ENCODE data around the gene FPR3.

Gene FPR3

DNA sequence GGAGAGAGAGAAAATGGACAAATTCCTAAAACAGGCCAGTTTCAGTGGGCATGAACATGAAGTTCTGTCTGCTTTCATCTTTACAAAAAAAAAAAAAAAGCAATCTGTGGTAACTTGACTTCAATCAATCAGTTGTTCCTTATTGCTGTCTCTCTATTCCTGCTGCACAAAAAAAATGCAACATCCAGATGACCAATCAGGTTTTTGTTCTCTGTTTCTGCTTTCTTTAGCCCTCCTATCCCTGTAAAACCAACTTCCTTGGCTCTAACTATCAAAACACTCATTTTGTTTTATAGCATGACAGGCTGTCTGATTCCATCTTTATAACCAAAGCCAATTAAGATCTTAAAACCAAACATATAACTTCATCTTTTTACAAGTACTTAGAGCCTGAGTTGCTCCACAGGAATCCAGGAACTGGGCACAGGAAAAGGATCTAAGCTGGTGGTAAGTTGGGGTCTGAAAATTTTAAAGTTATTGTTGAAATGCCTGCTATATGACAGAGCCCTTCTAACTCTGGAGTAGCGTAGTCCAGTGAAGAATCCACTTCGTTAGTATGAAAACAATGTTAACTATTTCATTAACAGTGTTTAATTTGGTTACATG lies at the start of gene FPR3:
TSS of gene FPR3 (plus strand) at position 273 of the 606 bp plus-strand sequence. CDS start 28,592 bp downstream, outside the sequence.
- TF ChIP-seq CTCF (IDR thresholded peaks at IDR 0.05; ENCODE audit: insufficient read depth, missing control alignments), result no peak
- FAIRE-seq (no peak), DNase-seq (ENCODE audit: insufficient read length, low spot score) (no peak)

GRCh38 chr19:51746731-51747130 lies 48.2 kb upstream of the FPR3 start:
- TF ChIP-seq CTCF (IDR thresholded peaks at IDR 0.05; ENCODE audit: insufficient read depth, missing control alignments), result no peak
- no peak for DNase-seq (ENCODE audit: insufficient read length, low spot score)
- FAIRE-seq, result no peak

GRCh38 chr19:51749979-51750378 lies 45.0 kb upstream of the FPR3 start:
- TF ChIP-seq CTCF (IDR thresholded peaks at IDR 0.05; ENCODE audit: insufficient read depth, missing control alignments), result no peak

GRCh38 chr19:51750400-51751094 lies 44.4 kb upstream of the FPR3 start:
- no peak for DNase-seq (ENCODE audit: insufficient read length, low spot score)
- FAIRE-seq, result no peak
- no peak for TF ChIP-seq CTCF (IDR thresholded peaks at IDR 0.05; ENCODE audit: insufficient read depth, missing control alignments)

More at GRCh38 chr19:51749979-51750378, 45.0 kb upstream of the FPR3 start:
- DNase-seq (ENCODE audit: insufficient read length, low spot score), result no peak
- no peak for FAIRE-seq

- DNase-seq (ENCODE audit: insufficient read length, low spot score) (no peak), FAIRE-seq (no peak)
- no peak for TF ChIP-seq CTCF (IDR thresholded peaks at IDR 0.05; ENCODE audit: insufficient read depth, missing control alignments)
Observed at GRCh38 chr19:51751655-51752054, 43.3 kb upstream of the FPR3 start, which contains the start of gene FPR1. Gene FPR1 (minus strand): TSS chr19:51751878. CDS start chr19:51746994, 4,884 bp downstream.

DNA sequence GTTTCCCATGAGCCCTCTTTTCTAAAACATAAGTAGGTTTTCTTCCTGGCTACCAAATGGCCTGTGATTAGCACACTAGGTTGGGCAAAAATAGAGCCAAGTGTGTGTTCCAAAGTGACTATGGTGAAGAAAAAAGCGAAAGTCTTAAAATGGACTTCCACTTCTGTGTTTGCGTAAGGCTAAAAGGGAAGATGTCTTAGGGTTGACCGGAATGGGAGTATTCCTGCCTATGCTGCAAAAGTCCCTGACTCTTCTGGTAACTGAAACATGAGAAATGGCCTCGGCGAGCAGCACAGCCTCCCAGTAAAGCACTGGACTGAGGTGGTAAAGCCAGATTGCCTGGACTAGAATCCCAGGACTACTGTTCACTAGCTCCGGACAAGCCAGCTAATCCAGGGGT lies 40.8 kb upstream of the FPR3 start:
- FAIRE-seq, result no peak
- DNase-seq (ENCODE audit: insufficient read length, low spot score), result no peak
- no peak for TF ChIP-seq CTCF (IDR thresholded peaks at IDR 0.05; ENCODE audit: insufficient read depth, missing control alignments)

DNA sequence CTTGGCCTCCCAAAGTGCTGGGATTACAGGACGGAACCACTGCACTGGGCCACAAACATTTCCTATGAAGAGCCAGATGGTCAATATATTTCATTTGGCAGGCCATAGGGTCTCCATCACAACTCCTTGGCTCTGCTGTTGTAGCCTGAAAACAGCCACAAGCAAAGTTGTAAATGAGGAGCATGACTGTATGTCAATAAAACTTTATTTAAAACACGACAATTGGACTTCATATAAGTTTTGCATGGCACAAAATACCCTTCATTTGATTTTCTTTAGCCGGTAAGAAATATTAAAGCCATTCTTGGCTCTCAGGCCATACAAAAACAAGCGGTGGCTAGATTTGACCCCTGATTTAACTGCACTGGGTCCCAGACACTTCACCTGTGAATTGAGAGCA lies 40.2 kb upstream of the FPR3 start:
- no peak for FAIRE-seq
- no peak for DNase-seq (ENCODE audit: insufficient read length, low spot score)
- no peak for TF ChIP-seq CTCF (IDR thresholded peaks at IDR 0.05; ENCODE audit: insufficient read depth, missing control alignments)
